Stimulated activated CD4-positive, alpha-beta T cell treated with anti-CD3 and anti-CD28 coated beads, Interleukin-1b, Interleukin-23, amount 100 ng/mL, for 4 hours (primary cell): ENCODE data around the gene NELL1.

Source experiments
- DNase-seq, 2 donors: peaks; one replicate each; pipeline ENCODE4 v3.0.0-alpha.2; 2020; ENCODE audit warnings: low read depth in 2 of 2

Gene NELL1

GRCh38 chr11:21560466-21560975, 891.1 kb downstream of the NELL1 start:
- no peak for DNase-seq

GRCh38 chr11:21561581-21561980, 892.2 kb downstream of the NELL1 start:
- no peak for DNase-seq

GRCh38 chr11:21564095-21564494, 894.7 kb downstream of the NELL1 start:
- DNase-seq: no peak

GRCh38 chr11:21564833-21565682, 895.7 kb downstream of the NELL1 start:
- no peak for DNase-seq

- DNase-seq: no peak
Measured at GRCh38 chr11:21566521-21567117, 897.2 kb downstream of the NELL1 start.

- no peak for DNase-seq
Measured at GRCh38 chr11:21567645-21568290, 898.4 kb downstream of the NELL1 start.

- no peak for DNase-seq
Measured at GRCh38 chr11:21572210-21572609, 902.8 kb downstream of the NELL1 start.

GRCh38 chr11:21582791-21583190, 913.4 kb downstream of the NELL1 start:
- no peak for DNase-seq

GRCh38 chr11:21588754-21589153, 919.4 kb downstream of the NELL1 start:
- no peak for DNase-seq

- DNase-seq: no peak
Measured at GRCh38 chr11:21602699-21603098, 933.3 kb downstream of the NELL1 start.

GRCh38 chr11:21603886-21604285, 934.5 kb downstream of the NELL1 start:
- DNase-seq: no peak

- DNase-seq: no peak
Measured at GRCh38 chr11:21604564-21604963, 935.2 kb downstream of the NELL1 start.

GRCh38 chr11:21612326-21612725, 942.9 kb downstream of the NELL1 start:
- no peak for DNase-seq

GRCh38 chr11:21614961-21615360, 945.6 kb downstream of the NELL1 start:
- DNase-seq: no peak

GRCh38 chr11:21615955-21616371, 946.6 kb downstream of the NELL1 start:
- DNase-seq: no peak

GRCh38 chr11:21622566-21622965, 953.2 kb downstream of the NELL1 start:
- no peak for DNase-seq

- DNase-seq: no peak
Measured at GRCh38 chr11:21622995-21623394, 953.6 kb downstream of the NELL1 start.
